SU-DHL-6 (cell line): ENCODE results near the gene ZCCHC13.
"Not testable (repeated sequence)": the region's sequence is repeated elsewhere in the genome, so short reads cannot be mapped to it uniquely, and the experiment has no call there.

Experiments
- H2AFZ ChIP-seq: fragments of 200-600 bp; sonication (generic); 2 replicates; pipeline ENCODE4 v1.6.1; 2014; ENCODE audit warnings: low read depth, mild to moderate bottlenecking, moderate library complexity, mixed read lengths, antibody characterized with exemption, low read length; ENCODE audit not compliant: severe bottlenecking
- H3F3A ChIP-seq: fragments of 200-600 bp; shearing (Covaris generic); 2 replicates; pipeline ENCODE4 v1.6.0; 2016; ENCODE audit warnings: antibody characterized with exemption, mild to moderate bottlenecking; ENCODE audit not compliant: insufficient read depth
- H3K27ac ChIP-seq: fragments of 200-600 bp; sonication (generic); 2 replicates; pipeline ENCODE4 v1.5.1; 2016; ENCODE audit warnings: low read depth, mild to moderate bottlenecking, low read length, moderate library complexity, mixed read lengths
- H3K27me3 ChIP-seq: fragments of 200-600 bp; sonication (generic), shearing (Covaris generic); 2 replicates; pipeline ENCODE4 v1.6.0; 2014; ENCODE audit warnings: mild to moderate bottlenecking, low read length
- H3K36me3 ChIP-seq: fragments of 200-600 bp; sonication (generic); 2 replicates; pipeline ENCODE4 v1.6.1; 2014; ENCODE audit warnings: mild to moderate bottlenecking, low read length, mixed read lengths
- H3K4me2 ChIP-seq: fragments of 300-600, 200-600 bp; shearing (Covaris generic), sonication (generic); 2 replicates; pipeline ENCODE4 v1.6.0; 2014; ENCODE audit warnings: low read length, low read depth, mild to moderate bottlenecking; ENCODE audit not compliant: poor library complexity, severe bottlenecking
- H3K4me3 ChIP-seq: fragments of 200-600 bp; sonication (generic); 2 replicates; pipeline ENCODE4 v1.5.1; 2014; ENCODE audit warnings: antibody characterized with exemption, low read length, mild to moderate bottlenecking, mixed read lengths; ENCODE audit not compliant: insufficient read depth, poor library complexity, severe bottlenecking
- H3K79me2 ChIP-seq: fragments of 200-600 bp; sonication (generic); 2 replicates; pipeline ENCODE4 v1.6.1; 2014; ENCODE audit warnings: mild to moderate bottlenecking, low read length, moderate library complexity; ENCODE audit not compliant: insufficient read depth
- H3K9ac ChIP-seq: fragments of 200-600 bp; sonication (generic); 2 replicates; pipeline ENCODE4 v1.7.0; 2014; ENCODE audit warnings: mild to moderate bottlenecking, low read length
- H3K9me2 ChIP-seq: fragments of 200-600 bp; sonication (generic); replicated peaks from 2 replicates; pipeline ENCODE4 v1.6.1; 2014; ENCODE audit warnings: low read length; ENCODE audit not compliant: insufficient read depth
- H3K9me3 ChIP-seq: fragments of 200-600 bp; sonication (generic); 2 replicates; pipeline ENCODE4 v1.6.1; 2014; ENCODE audit warnings: low read length, mixed read lengths; ENCODE audit not compliant: insufficient read depth
- H4K20me1 ChIP-seq: fragments of 200-600 bp; sonication (generic); 2 replicates; pipeline ENCODE4 v1.6.1; 2014; ENCODE audit warnings: low read depth, mild to moderate bottlenecking, antibody characterized with exemption, low read length, moderate library complexity, mixed read lengths
- CTCF ChIP-seq: fragments of 200-600 bp; sonication (generic); IDR thresholded peaks from one replicate; pipeline ENCODE4 v1.5.1; 2017; ENCODE audit warnings: antibody characterized with exemption, mild to moderate bottlenecking, low read length, moderate library complexity; ENCODE audit not compliant: insufficient read depth, poor library complexity, severe bottlenecking
- EZH2phosphoT487 ChIP-seq: fragments of 200-600 bp; sonication (generic), shearing (Covaris generic); conservative IDR thresholded peaks from 2 replicates; pipeline ENCODE4 v1.6.1; 2018; ENCODE audit warnings: mild to moderate bottlenecking, antibody characterized with exemption, low read length, moderate library complexity, mixed read lengths

Gene ZCCHC13

GRCh38 chrX:74304016-74304415, at the start of gene ZCCHC13:
ZCCHC13 (plus strand) TSS chrX:74304180; CDS start chrX:74304267, 87 bp downstream.
- Histone ChIP-seq H3K9me3 (no peaks in the 10 kb centered on the region), H3K36me3 (no peaks in the 10 kb centered on the region), H3K79me2 (no peaks in the 10 kb centered on the region), H3F3A (no peaks in the 10 kb centered on the region), H2AFZ (no peak within 1 kb of the TSS), H3K27me3 (no peaks in the 10 kb centered on the region), H4K20me1 (no peaks in the 10 kb centered on the region), H3K27ac (no peak within 1 kb of the TSS), H3K9ac (no peak within 1 kb of the TSS), H3K4me2 (no peak within 1 kb of the TSS), H3K4me3 (no peak within 1 kb of the TSS), H3K9me2 (no peaks in the 10 kb centered on the region)
- no peak for TF ChIP-seq CTCF
- no peak for TF ChIP-seq EZH2phosphoT487

GRCh38 chrX:74258111-74258510, 45.9 kb upstream of the ZCCHC13 start:
- H3K36me3 ChIP-seq, H3K9me3 ChIP-seq, H3K9me2 ChIP-seq, H3K4me3 ChIP-seq, H4K20me1 ChIP-seq, H3K4me2 ChIP-seq, H3K9ac ChIP-seq, H3K27me3 ChIP-seq, H2AFZ ChIP-seq, H3F3A ChIP-seq, H3K79me2 ChIP-seq, H3K27ac ChIP-seq: not testable (repeated sequence)

GRCh38 chrX:74259885-74260491, 44.0 kb upstream of the ZCCHC13 start:
- H4K20me1 ChIP-seq = no peaks in the 10 kb centered on the region
- no peak overlapping the region for H3K4me3 ChIP-seq
- no peaks in the 10 kb centered on the region for H3K9me2 ChIP-seq
- no peak overlapping the region for H3K27ac ChIP-seq
- TF ChIP-seq EZH2phosphoT487 = no peak
- no peak for TF ChIP-seq CTCF
- no peak overlapping the region for H3K4me2 ChIP-seq
- no peaks in the 10 kb centered on the region for H3K79me2 ChIP-seq
- peaks cover 7% of the 10 kb centered on the region; the same call in 1 of the 2 replicates for H3K36me3 ChIP-seq
- no peaks in the 10 kb centered on the region for H3K9me3 ChIP-seq
- H2AFZ ChIP-seq = no peak overlapping the region
- no peaks in the 10 kb centered on the region for H3K27me3 ChIP-seq
- no peak overlapping the region for H3K9ac ChIP-seq
- H3F3A ChIP-seq = no peaks in the 10 kb centered on the region

- H4K20me1 ChIP-seq = no peaks in the 10 kb centered on the region
- no peak overlapping the region for H3K4me3 ChIP-seq
- TF ChIP-seq EZH2phosphoT487 (no peak), CTCF (no peak)
- no peak overlapping the region for H3K9ac ChIP-seq
- no peak overlapping the region for H2AFZ ChIP-seq
- no peaks in the 10 kb centered on the region for H3K27me3 ChIP-seq
- no peaks in the 10 kb centered on the region for H3K79me2 ChIP-seq
- H3K9me3 ChIP-seq = no peaks in the 10 kb centered on the region
- no peaks in the 10 kb centered on the region for H3F3A ChIP-seq
- H3K4me2 ChIP-seq = no peak overlapping the region
- H3K36me3 ChIP-seq = peaks cover 7% of the 10 kb centered on the region; the same call in 1 of the 2 replicates
- no peaks in the 10 kb centered on the region for H3K9me2 ChIP-seq
- H3K27ac ChIP-seq = no peak overlapping the region
Measured at GRCh38 chrX:74262452-74263209, 41.3 kb upstream of the ZCCHC13 start.
